Mammary epithelial cell (primary cell): ENCODE data around the gene FPR3.

Experiments used
- CTCF ChIP-seq, 2 donors: IDR thresholded peaks in 1 of 2; conservative IDR thresholded peaks in 1 of 2; 2 replicates each; pipeline ENCODE4 v1.5.1; 2011 to 2012; ENCODE audit warnings: inconsistent platforms in 2 of 2, low read length in 2 of 2, mild to moderate bottlenecking in 2 of 2, control low read depth in 1 of 2, low read depth in 1 of 2; ENCODE audit not compliant: insufficient read depth in 1 of 2; ENCODE audit errors: extremely low read depth in 1 of 2
- EZH2 ChIP-seq: IDR thresholded peaks from 2 replicates; pipeline ENCODE4 v1.6.1; 2012; ENCODE audit warnings: low read length, inconsistent platforms, borderline replicate concordance

- no peak for TF ChIP-seq CTCF (conservative IDR thresholded peaks at IDR 0.05 in 1 of 2, IDR thresholded peaks at IDR 0.05 in 1 of 2; ENCODE audit: extremely low read depth in 1 of 2, insufficient read depth in 1 of 2, low read depth in 1 of 2, low read length in 2 of 2)
- no peak for TF ChIP-seq EZH2
Observed at GRCh38 chr19:51771376-51772130, 23.4 kb upstream of the FPR3 start.
